GM12878 (cell line): Measurements from ENCODE around the gene CPNE6. TPM values are rescaled to one million over a fixed set of nuclear protein-coding genes. Genes with fewer than 3 reads are reported as not detected.

Source experiments
- ATAC-seq: fragments of 200-7000 bp; cut with Tn5 transposase; 3 replicates; pipeline ENCODE4 v1.9.1; 2020; ENCODE audit warnings: mild to moderate bottlenecking, moderate library complexity
- BruUV-seq: library from RNA; stranded (reverse); fragments of 400-500 nt; replicated peaks from 2 replicates; lab custom pipeline; 2021; lab: Mats Ljungman, UMichigan
- CTCF ChIA-PET: fragments of 300-600 bp; sonication (Branson Sonifier 250); formaldehyde crosslinking; extraction: SDS; loops from one replicate; lab custom pipeline; 2021; ENCODE audit warnings: inconsistent platforms; lab: Yijun Ruan, JAX
- POLR2A ChIA-PET: fragments of 350-600 bp; formaldehyde crosslinking; extraction: SDS; loops from one replicate; lab custom pipeline; 2021; ENCODE audit warnings: inconsistent platforms; lab: Charles Lee
- RAD21 ChIA-PET: fragments of 300-600 bp; sonication (Branson Sonifier 250); formaldehyde crosslinking; loops from one replicate; lab custom pipeline; 2023; ENCODE audit warnings: antibody characterized with exemption; ENCODE audit not compliant: unreplicated experiment; lab: Charles Lee
- SMC1A ChIA-PET: fragments of 300-600 bp; sonication (Branson Sonifier 250); formaldehyde crosslinking; loops from one replicate; lab custom pipeline; 2023; ENCODE audit not compliant: unreplicated experiment, uncharacterized antibody; lab: Charles Lee
- DNase-seq: peaks from one replicate; pipeline ENCODE4 v3.0.0-alpha.2; 2011; ENCODE audit warnings: low read depth, low spot score
- FAIRE-seq: peaks from 3 replicates; lab custom pipeline; 2011; peaks lifted over from hg19 to GRCh38; lab: Jason Lieb, UNC
- H2AFZ ChIP-seq: 2 replicates; pipeline ENCODE4 v1.6.0; 2011; ENCODE audit warnings: low read depth, low read length, control low read depth; ENCODE audit not compliant: control insufficient read depth
- H3K27ac ChIP-seq: 2 replicates; pipeline ENCODE4 v1.5.1; 2011; ENCODE audit warnings: control low read depth; ENCODE audit not compliant: control insufficient read depth, insufficient read depth
- H3K27me3 ChIP-seq, 2 experiments: replicated peaks in 1 of 2; 2 replicates each; pipeline versions ENCODE4 v1.6.0 to v1.6.1; 2011; ENCODE audit warnings: low read length in 1 of 2; ENCODE audit not compliant: control insufficient read depth in 2 of 2, insufficient read depth in 2 of 2
- H3K36me3 ChIP-seq, 2 experiments: 2 replicates each; pipeline ENCODE4 v1.5.1; 2011; ENCODE audit warnings: low read length in 1 of 2; ENCODE audit not compliant: control insufficient read depth in 2 of 2, insufficient read depth in 2 of 2
- H3K4me1 ChIP-seq: 2 replicates; pipeline ENCODE4 v1.6.1; 2011; ENCODE audit warnings: mild to moderate bottlenecking, low read length, moderate library complexity, mixed read lengths; ENCODE audit not compliant: control insufficient read depth, insufficient read depth
- H3K4me2 ChIP-seq: 2 replicates; pipeline ENCODE4 v1.6.0; 2011; ENCODE audit warnings: control low read depth; ENCODE audit not compliant: control insufficient read depth, insufficient read depth
- H3K4me3 ChIP-seq: fragments of 200-600 bp; sonication (generic); 2 replicates; pipeline ENCODE4 v1.5.1; 2016
- H3K79me2 ChIP-seq: 2 replicates; pipeline ENCODE4 v1.6.0; 2011; ENCODE audit warnings: low read length; ENCODE audit not compliant: control insufficient read depth, insufficient read depth
- H3K9ac ChIP-seq: 2 replicates; pipeline ENCODE4 v1.8.0; 2011; ENCODE audit warnings: low read length, control low read depth, mixed read lengths; ENCODE audit not compliant: control insufficient read depth, insufficient read depth
- H3K9me3 ChIP-seq: replicated peaks from 3 replicates; pipeline ENCODE4 v1.5.1; 2011; ENCODE audit warnings: mild to moderate bottlenecking, low read length; ENCODE audit not compliant: control insufficient read depth, insufficient read depth
- H4K20me1 ChIP-seq: 2 replicates; pipeline ENCODE4 v1.6.0; 2011; ENCODE audit not compliant: control insufficient read depth, insufficient read depth
- ATF7 ChIP-seq: fragments of 450-650 bp; IDR thresholded peaks from 2 replicates; pipeline ENCODE4 v1.6.1; 2016; ENCODE audit warnings: low read depth, mild to moderate bottlenecking
- CHD1 ChIP-seq: IDR thresholded peaks from 2 replicates; pipeline ENCODE4 v1.6.1; 2012; ENCODE audit warnings: low read depth, low read length, improper control_type of control experiment
- IKZF2 ChIP-seq, 2 experiments: fragments of 450-650 bp; IDR thresholded peaks; 2 replicates each; pipeline ENCODE4 v1.6.1; 2017; ENCODE audit warnings: mild to moderate bottlenecking in 2 of 2, moderate library complexity in 2 of 2
- JUND ChIP-seq: IDR thresholded peaks from 2 replicates; pipeline ENCODE4 v1.6.1; 2012; ENCODE audit warnings: low read depth, mild to moderate bottlenecking, low read length, improper control_type of control experiment, moderate library complexity
- MAX ChIP-seq: IDR thresholded peaks from 2 replicates; pipeline ENCODE4 v1.6.1; 2012; ENCODE audit warnings: low read depth, low read length, improper control_type of control experiment
- MTA2 ChIP-seq: fragments of 450-650 bp; IDR thresholded peaks from 2 replicates; pipeline ENCODE4 v1.6.1; 2016; ENCODE audit warnings: low read depth, mild to moderate bottlenecking, moderate library complexity
- NR2C2 ChIP-seq: IDR thresholded peaks from 2 replicates; pipeline ENCODE4 v1.6.1; 2011; ENCODE audit warnings: borderline replicate concordance, low read depth; ENCODE audit not compliant: control insufficient read depth, insufficient read length
- NRF1 ChIP-seq: conservative IDR thresholded peaks from 2 replicates; pipeline ENCODE4 v1.6.1; 2011; ENCODE audit warnings: mild to moderate bottlenecking, low read depth, low read length, improper control_type of control experiment
- PRDM15 ChIP-seq: fragments of 450-650 bp; formaldehyde crosslinking; IDR thresholded peaks from 2 replicates; pipeline ENCODE4 v1.4.0; 2020; ENCODE audit warnings: mild to moderate bottlenecking, moderate library complexity
- REST ChIP-seq: IDR thresholded peaks from 2 replicates; pipeline ENCODE4 v1.6.1; 2012; ENCODE audit warnings: mild to moderate bottlenecking, low read depth, low read length
- SMAD1 ChIP-seq: fragments of 450-650 bp; IDR thresholded peaks from 2 replicates; pipeline ENCODE4 v1.6.1; 2018; ENCODE audit warnings: mild to moderate bottlenecking, low read depth; ENCODE audit not compliant: partially characterized antibody
- SPI1 ChIP-seq: IDR thresholded peaks from 2 replicates; pipeline ENCODE4 v1.6.1; 2011; ENCODE audit warnings: low read depth, mild to moderate bottlenecking, low read length, moderate library complexity, borderline replicate concordance; ENCODE audit not compliant: insufficient read depth
- SREBF2 ChIP-seq: IDR thresholded peaks from 2 replicates; pipeline ENCODE4 v1.6.1; 2012; ENCODE audit warnings: mild to moderate bottlenecking, low read length
- TARDBP ChIP-seq: IDR thresholded peaks from 2 replicates; pipeline ENCODE4 v1.6.1; 2016; ENCODE audit warnings: borderline replicate concordance
- TCF3 ChIP-seq: IDR thresholded peaks from 2 replicates; pipeline ENCODE4 v1.6.1; 2012; ENCODE audit warnings: low read depth, mild to moderate bottlenecking, low read length, borderline replicate concordance; ENCODE audit not compliant: insufficient read depth
- WGBS: methylation state at CpG from one replicate; pipeline ENCODE4 v1.1.6; 2016; ENCODE audit warnings: low lambda C conversion rate; ENCODE audit not compliant: insufficient replicate concordance, insufficient coverage; ENCODE audit errors: missing lambda C conversion rate; 5-methylcytosine and 5-hydroxymethylcytosine counted together
- in situ Hi-C: fragments of 300-500 bp; cut with MboI; formaldehyde crosslinking; loops from 9 replicates; pipeline ENCODE4 v1.14.3; 2018; ENCODE audit warnings: mixed read lengths
- intact Hi-C: fragments of 100-400 bp; cut with micrococcal nuclease; formaldehyde crosslinking; loops from one replicate; pipeline ENCODE4 v1.14.2; 2022; ENCODE audit not compliant: unreplicated experiment
- polyA plus RNA-seq, 11 experiments: library from polyadenylated mRNA; depleted of rRNA in 4 of 11; unstranded in 6 of 11; stranded (reverse) in 5 of 11; fragments of >200 nt; fragmentation: Nextera tagmentation in 4 of 11; fragmentation: Illumina TruSeq in 1 of 11; extraction: Ambion mirVana in 4 of 11; extraction: Trizol in 1 of 11; gene quantifications; 1 replicate in 1 of 11; 2 replicates in 10 of 11; pipeline versions ENCODE4 v1.2.1 to v1.2.3, GENCODE V29; 2011 to 2016; ENCODE audit warnings: inconsistent platforms in 2 of 11, missing spikeins in 2 of 11, low read depth in 1 of 11
- total RNA-seq, 4 experiments: library from RNA; depleted of rRNA in 3 of 4; stranded (reverse); fragments of >200 nt in 3 of 4; fragmentation: Illumina TruSeq in 1 of 4; extraction: Trizol in 1 of 4; gene quantifications; 2 replicates each; pipeline versions ENCODE4 v1.2.1 to v1.2.3, GENCODE V29; 2013 to 2021

Gene CPNE6
- total and polyA plus RNA-seq, 10 of the 15 experiments (the other 5 are each of a cell fraction or from before 2014, with no cell fraction given) = 0.06 to 0.43 (median 0.18) TPM; not detected in 3

- ChIA-PET CTCF (interaction anchor here (0.9 to 6.1 kb wide), 5 partner anchors 14 to 33 kb away, joined by 6 to 33 read pairs (median 8); no protein-coding TSS in a partner anchor), RAD21 (interaction anchor here (0.7 to 1.3 kb wide), 5 partner anchors 9 to 33 kb away, joined by 3 to 5 read pairs (median 4); partner anchors contain the start of gene PCK2), POLR2A (interaction anchor here (0.6 to 2.0 kb wide), 6 partner anchors 13 to 257 kb away, joined by 3 to 4 read pairs (median 3); no protein-coding TSS in a partner anchor), SMC1A (interaction anchor here (1.0 to 2.4 kb wide), 5 partner anchors 14 to 33 kb away, joined by 6 to 10 read pairs (median 7); partner anchors contain the start of gene PCK2)
- FAIRE-seq = peak; percentile 83
- 0 out of 2 replicates have a peak overlapping the region, but pooled peaks have one; percentile 6 for H3K4me3 ChIP-seq
- no peaks in the 10 kb centered on the region for H3K36me3 ChIP-seq
- H3K9ac ChIP-seq = no peak overlapping the region
- DNase-seq = no peak
- no peaks in the 10 kb centered on the region for H3K9me3 ChIP-seq
- peaks cover 24% of the 10 kb centered on the region for H3K4me1 ChIP-seq
- peak; percentile 85 for ATAC-seq
- H4K20me1 ChIP-seq = no peaks in the 10 kb centered on the region
- in situ Hi-C loops (no loop called here), intact Hi-C loops (no loop called here)
- no peaks in the 10 kb centered on the region for H3K79me2 ChIP-seq
- peak overlapping the region; percentile 57 for H3K4me2 ChIP-seq
- WGBS = 43% methylated on average over 11 of the region's 11 CpGs
- no peaks in the 10 kb centered on the region for H3K27me3 ChIP-seq
- no TSS peak for BruUV-seq
- H2AFZ ChIP-seq = peak overlapping the region; percentile 35
- 0 out of 2 replicates have a peak overlapping the region, but pooled peaks have one; percentile 9 for H3K27ac ChIP-seq
- TF ChIP-seq SREBF2 = no peak
- no peak for TF ChIP-seq NR2C2
- TF ChIP-seq PRDM15 (CRISPR knock-in tag) = no peak
- TF ChIP-seq ATF7 = peak; percentile 34; the same call in 1 of the 2 replicates
- TF ChIP-seq NRF1 = no peak
- no peak for TF ChIP-seq SMAD1
- TF ChIP-seq IKZF2 (IDR thresholded peaks at IDR 0.05) = peak in 1 of 2 experiments; percentile 17; a peak in 1 of 4 replicates
- no peak for TF ChIP-seq REST
- TF ChIP-seq MAX = no peak
- peak; percentile 61 for TF ChIP-seq SPI1
- no peak for TF ChIP-seq CHD1
- TF ChIP-seq JUND = no peak
- TF ChIP-seq MTA2 = 0 out of 2 replicates have a peak, but pooled peaks have one; percentile 19
- no peak for TF ChIP-seq TARDBP
- no peak for TF ChIP-seq TCF3
Measured at GRCh38 chr14:24075485-24076301, 4.3 kb downstream of the CPNE6 start.
